Esophagus muscularis mucosa (tissue), 4 donors: Measurements from ENCODE around the gene RERE.

Source experiments
- CTCF ChIP-seq, 3 experiments: fragments of 200-600 bp in 2 of 3; fragments of 450-650 bp in 1 of 3; sonication (generic) in 2 of 3; IDR thresholded peaks; one replicate each; pipeline ENCODE4 v1.5.1; 2017 to 2019; ENCODE audit warnings: antibody characterized with exemption in 3 of 3, mild to moderate bottlenecking in 2 of 3, moderate library complexity in 1 of 3
- EP300 ChIP-seq: sonication (generic); formaldehyde crosslinking; IDR thresholded peaks from one replicate; pipeline ENCODE4 v1.6.1; 2017; ENCODE audit warnings: antibody characterized with exemption
- POLR2A ChIP-seq: fragments of 450-650 bp; IDR thresholded peaks from one replicate; pipeline ENCODE4 v1.6.1; 2017; ENCODE audit warnings: antibody characterized with exemption, moderate library complexity, mild to moderate bottlenecking, low read depth

GRCh38 chr1:8329858-8330257, 487.6 kb downstream of the RERE start:
- no peak for TF ChIP-seq CTCF (IDR thresholded peaks at IDR 0.05)
- no peak for TF ChIP-seq EP300
- no peak for TF ChIP-seq POLR2A
